Limb (tissue), 2 donors: ENCODE data around the gene SUPT5H.

Experiments used
- DNase-seq, 2 donors: peaks; one replicate each; pipeline ENCODE4 v3.0.0-alpha.2; 2016; ENCODE audit errors: extremely low spot score in 2 of 2

Gene SUPT5H

GRCh38 chr19:39445196-39446111 is at the start of gene SUPT5H:
Gene SUPT5H, plus strand, starts transcription at chr19:39445582. Its CDS starts 309 bp downstream, at chr19:39445891.
- DNase-seq, result peak; percentile 94 to 97

- DNase-seq, result peak; percentile 81 to 89
Measured at GRCh38 chr19:39397360-39398296, 47.8 kb upstream of the SUPT5H start.

DNA sequence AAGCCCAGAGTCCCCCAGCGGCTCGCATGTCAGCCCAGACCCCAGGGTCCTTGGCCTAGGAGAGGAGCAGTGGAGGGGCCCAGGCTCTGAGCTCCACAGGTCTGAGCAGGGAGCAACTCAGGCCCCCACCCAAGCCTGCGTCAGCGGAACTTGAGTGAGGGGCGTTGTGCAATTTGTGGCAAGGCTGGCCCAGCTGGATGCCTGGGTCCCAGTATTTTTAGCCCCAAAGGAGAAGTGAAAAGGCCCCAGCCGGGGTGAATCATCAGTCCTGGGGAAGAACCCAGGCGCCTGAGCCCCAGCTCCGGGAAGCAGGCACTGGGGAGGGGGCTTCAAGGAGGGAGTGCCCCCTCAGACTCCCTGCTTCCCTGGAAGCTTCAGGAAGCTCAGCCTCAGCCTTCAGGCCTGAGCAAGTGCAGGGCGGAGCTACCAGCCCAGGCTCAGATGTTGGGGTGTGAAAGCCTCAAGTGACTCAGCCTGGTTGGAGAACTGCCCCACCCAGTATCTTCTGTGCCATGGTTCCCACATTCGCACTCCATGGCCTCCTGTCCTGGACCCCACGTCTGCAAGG is 47.0 kb upstream of the SUPT5H start:
- DNase-seq, result peak in 1 of 2 donors; percentile 31

- no peak for DNase-seq
Measured at GRCh38 chr19:39399668-39400050, 45.7 kb upstream of the SUPT5H start.

- no peak for DNase-seq
Measured at GRCh38 chr19:39400061-39400460, 45.3 kb upstream of the SUPT5H start.

- no peak for DNase-seq
Measured at GRCh38 chr19:39401070-39401548, 44.3 kb upstream of the SUPT5H start.

GRCh38 chr19:39401549-39402345 is 43.6 kb upstream of the SUPT5H start:
- peak in 1 of 2 donors; percentile 30 for DNase-seq

GRCh38 chr19:39402346-39403300 is 42.8 kb upstream of the SUPT5H start:
- DNase-seq, result peak; percentile 92 to 93

- DNase-seq, result peak; percentile 91 to 93
Measured at GRCh38 chr19:39403331-39404312, 41.8 kb upstream of the SUPT5H start.

DNA sequence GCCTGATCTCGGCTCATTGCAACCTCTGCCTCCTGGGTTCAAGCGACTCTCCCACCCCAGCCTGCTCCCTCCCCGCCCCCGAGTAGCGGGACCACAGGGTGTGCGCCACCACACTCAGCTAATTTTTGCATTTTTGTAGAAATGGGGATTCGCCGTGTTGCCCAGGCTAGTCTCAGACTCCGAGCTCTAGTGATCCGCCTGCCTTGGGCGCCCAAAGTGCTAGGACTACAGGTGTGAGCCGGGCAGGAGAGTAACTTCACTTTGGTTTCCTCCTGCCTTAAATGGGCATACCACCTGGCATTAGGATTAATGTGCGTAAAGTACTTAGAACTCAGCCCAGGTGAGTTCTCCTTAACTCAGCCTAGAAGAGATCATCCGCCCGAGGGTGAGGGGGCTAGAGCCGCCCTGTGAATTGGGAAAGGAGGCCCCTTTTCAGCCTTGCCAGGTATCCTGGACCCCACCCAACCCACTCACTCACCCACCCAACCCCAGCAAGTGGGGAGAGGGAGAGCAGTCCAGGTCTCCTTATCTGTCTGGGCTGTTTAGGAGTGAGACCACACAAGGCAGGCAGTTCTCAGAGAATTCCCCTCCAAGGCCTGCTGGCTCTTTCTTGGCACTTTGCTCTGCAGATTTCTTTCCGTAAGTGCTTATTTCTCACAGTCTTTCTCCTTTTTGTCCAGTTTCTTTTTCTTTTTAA is 40.0 kb upstream of the SUPT5H start:
- peak in 1 of 2 donors; percentile 27 for DNase-seq

- DNase-seq, result no peak
Measured at GRCh38 chr19:39405958-39406655, 39.3 kb upstream of the SUPT5H start.

- DNase-seq, result peak; percentile 83 to 94
Measured at GRCh38 chr19:39406656-39407409, 38.5 kb upstream of the SUPT5H start, which contains the start of gene ZFP36. Gene ZFP36, plus strand, starts transcription at chr19:39406847. Its CDS starts 58 bp downstream, at chr19:39406905.

GRCh38 chr19:39407410-39407659 is 38.0 kb upstream of the SUPT5H start:
- DNase-seq, result no peak

DNA sequence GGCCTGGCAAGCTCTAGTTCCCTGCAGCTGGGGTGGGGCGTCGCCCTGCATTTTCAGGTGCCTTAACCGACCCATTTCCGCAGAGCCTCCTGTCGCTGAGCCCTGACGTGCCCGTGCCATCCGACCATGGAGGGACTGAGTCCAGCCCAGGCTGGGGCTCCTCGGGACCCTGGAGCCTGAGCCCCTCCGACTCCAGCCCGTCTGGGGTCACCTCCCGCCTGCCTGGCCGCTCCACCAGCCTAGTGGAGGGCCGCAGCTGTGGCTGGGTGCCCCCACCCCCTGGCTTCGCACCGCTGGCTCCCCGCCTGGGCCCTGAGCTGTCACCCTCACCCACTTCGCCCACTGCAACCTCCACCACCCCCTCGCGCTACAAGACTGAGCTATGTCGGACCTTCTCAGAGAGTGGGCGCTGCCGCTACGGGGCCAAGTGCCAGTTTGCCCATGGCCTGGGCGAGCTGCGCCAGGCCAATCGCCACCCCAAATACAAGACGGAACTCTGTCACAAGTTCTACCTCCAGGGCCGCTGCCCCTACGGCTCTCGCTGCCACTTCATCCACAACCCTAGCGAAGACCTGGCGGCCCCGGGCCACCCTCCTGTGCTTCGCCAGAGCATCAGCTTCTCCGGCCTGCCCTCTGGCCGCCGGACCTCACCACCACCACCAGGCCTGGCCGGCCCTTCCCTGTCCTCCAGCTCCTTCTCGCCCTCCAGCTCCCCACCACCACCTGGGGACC is 37.6 kb upstream of the SUPT5H start:
- DNase-seq, result peak in 1 of 2 donors; percentile 62

DNA sequence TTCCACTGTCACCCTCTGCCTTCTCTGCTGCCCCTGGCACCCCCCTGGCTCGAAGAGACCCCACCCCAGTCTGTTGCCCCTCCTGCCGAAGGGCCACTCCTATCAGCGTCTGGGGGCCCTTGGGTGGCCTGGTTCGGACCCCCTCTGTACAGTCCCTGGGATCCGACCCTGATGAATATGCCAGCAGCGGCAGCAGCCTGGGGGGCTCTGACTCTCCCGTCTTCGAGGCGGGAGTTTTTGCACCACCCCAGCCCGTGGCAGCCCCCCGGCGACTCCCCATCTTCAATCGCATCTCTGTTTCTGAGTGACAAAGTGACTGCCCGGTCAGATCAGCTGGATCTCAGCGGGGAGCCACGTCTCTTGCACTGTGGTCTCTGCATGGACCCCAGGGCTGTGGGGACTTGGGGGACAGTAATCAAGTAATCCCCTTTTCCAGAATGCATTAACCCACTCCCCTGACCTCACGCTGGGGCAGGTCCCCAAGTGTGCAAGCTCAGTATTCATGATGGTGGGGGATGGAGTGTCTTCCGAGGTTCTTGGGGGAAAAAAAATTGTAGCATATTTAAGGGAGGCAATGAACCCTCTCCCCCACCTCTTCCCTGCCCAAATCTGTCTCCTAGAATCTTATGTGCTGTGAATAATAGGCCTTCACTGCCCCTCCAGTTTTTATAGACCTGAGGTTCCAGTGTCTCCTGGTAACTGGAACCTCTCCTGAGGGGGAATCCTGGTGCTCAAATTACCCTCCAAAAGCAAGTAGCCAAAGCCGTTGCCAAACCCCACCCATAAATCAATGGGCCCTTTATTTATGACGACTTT is 36.8 kb upstream of the SUPT5H start:
- DNase-seq, result no peak
